SK-N-SH (cell line): Measurements from ENCODE around the gene GSK3B. TPM values are rescaled to one million over a fixed set of nuclear protein-coding genes. Genes with fewer than 3 reads are reported as not detected.
"Not testable (repeated sequence)": the region's sequence is repeated elsewhere in the genome, so short reads cannot be mapped to it uniquely, and the experiment has no call there.

Experiments used
- CTCF ChIA-PET: fragments of 300-600, 350-600 bp; formaldehyde crosslinking; extraction: SDS; loops from one replicate; lab custom pipeline; 2021; lab: Yijun Ruan, JAX
- POLR2A ChIA-PET: fragments of 350-600 bp; sonication (Branson Sonifier 250); formaldehyde crosslinking; extraction: SDS; loops from one replicate; lab custom pipeline; 2020; ENCODE audit warnings: antibody characterized with exemption, inconsistent platforms; lab: Yijun Ruan, JAX
- DNase-seq: peaks from one replicate; pipeline ENCODE4 v3.0.0; 2012
- H2AFZ ChIP-seq: fragments of 200-600 bp; sonication (generic); 2 replicates; pipeline ENCODE4 v1.8.1; 2016; ENCODE audit warnings: antibody characterized with exemption, mild to moderate bottlenecking, low read depth
- H3F3A ChIP-seq: fragments of 200-600 bp; sonication (generic); replicated peaks from 2 replicates; pipeline ENCODE3; 2016; ENCODE audit warnings: antibody characterized with exemption, mild to moderate bottlenecking; ENCODE audit not compliant: insufficient read depth
- H3K27ac ChIP-seq, 2 experiments: fragments of 200-500 bp in 1 of 2; fragments of 200-600 bp in 1 of 2; sonication (Bioruptor generic) in 1 of 2; sonication (generic), shearing (Covaris generic) in 1 of 2; 2 replicates each; pipeline versions ENCODE4 v1.5.1 to v1.6.1; 2014 to 2016; ENCODE audit warnings: low read depth in 2 of 2, inconsistent platforms in 1 of 2, low read length in 1 of 2, mild to moderate bottlenecking in 1 of 2, mixed read lengths in 1 of 2
- H3K27me3 ChIP-seq: fragments of 200-600 bp; sonication (generic), shearing (Covaris generic); 2 replicates; pipeline ENCODE4 v1.6.1; 2016; ENCODE audit warnings: mixed run types; ENCODE audit not compliant: insufficient read depth
- H3K36me3 ChIP-seq, 2 experiments: fragments of 200-500 bp in 1 of 2; fragments of 200-600 bp in 1 of 2; sonication (Bioruptor generic) in 1 of 2; sonication (generic) in 1 of 2; replicated peaks in 1 of 2; 2 replicates each; pipeline versions ENCODE3 to v1.5.1; 2014 to 2016; ENCODE audit warnings: low read length in 1 of 2, mild to moderate bottlenecking in 1 of 2; ENCODE audit not compliant: insufficient read depth in 2 of 2, control insufficient read depth in 1 of 2
- H3K4me1 ChIP-seq, 2 experiments: fragments of 200-500 bp in 1 of 2; fragments of 200-600 bp in 1 of 2; sonication (Bioruptor generic) in 1 of 2; sonication (generic), shearing (Covaris generic) in 1 of 2; 2 replicates each; pipeline versions ENCODE4 v1.5.1 to v1.6.1; 2014 to 2016; ENCODE audit warnings: low read depth in 1 of 2, low read length in 1 of 2, mixed run types in 1 of 2; ENCODE audit not compliant: insufficient read depth in 2 of 2, control insufficient read depth in 1 of 2
- H3K4me2 ChIP-seq: fragments of 200-600 bp; sonication (generic), shearing (Covaris generic); 2 replicates; pipeline ENCODE4 v1.6.1; 2017; ENCODE audit warnings: mixed run types
- H3K4me3 ChIP-seq, 2 experiments: fragments of 200-500 bp in 1 of 2; fragments of 200-600 bp in 1 of 2; sonication (Bioruptor generic) in 1 of 2; sonication (generic), shearing (Covaris generic) in 1 of 2; 2 replicates each; pipeline versions ENCODE4 v1.5.1 to v1.8.1; 2014 to 2016; ENCODE audit warnings: low read depth in 2 of 2, inconsistent platforms in 1 of 2, low read length in 1 of 2, mild to moderate bottlenecking in 1 of 2, mixed read lengths in 1 of 2, moderate library complexity in 1 of 2
- H3K79me2 ChIP-seq: fragments of 200-600 bp; sonication (generic); 2 replicates; pipeline ENCODE4 v1.8.1; 2017; ENCODE audit warnings: mild to moderate bottlenecking; ENCODE audit not compliant: insufficient read depth
- H3K9ac ChIP-seq: fragments of 200-600 bp; sonication (generic); 2 replicates; pipeline ENCODE4 v1.6.1; 2017; ENCODE audit warnings: mixed run types
- H3K9me2 ChIP-seq: fragments of 200-600 bp; sonication (generic); 2 replicates; pipeline ENCODE4 v1.6.1; 2017; ENCODE audit warnings: mixed run types
- H3K9me3 ChIP-seq: fragments of 200-600 bp; sonication (generic); 2 replicates; pipeline ENCODE4 v1.6.1; 2017; ENCODE audit warnings: mixed run types, mild to moderate bottlenecking, moderate library complexity
- H4K20me1 ChIP-seq: fragments of 200-600 bp; sonication (generic); 2 replicates; pipeline ENCODE4 v1.6.1; 2017; ENCODE audit warnings: mild to moderate bottlenecking, mixed run types; ENCODE audit not compliant: insufficient read depth
- CHD2 ChIP-seq: fragments of 150-350 bp; IDR thresholded peaks from 2 replicates; pipeline ENCODE4 v1.6.1; 2018; ENCODE audit warnings: low read length; ENCODE audit not compliant: partially characterized antibody
- EZH2phosphoT487 ChIP-seq: fragments of 200-600 bp; sonication (generic); IDR thresholded peaks from 2 replicates; pipeline ENCODE4 v1.6.1; 2017; ENCODE audit warnings: low read depth, mixed run types, mild to moderate bottlenecking, antibody characterized with exemption, moderate library complexity, borderline replicate concordance
- RAD21 ChIP-seq: IDR thresholded peaks from 2 replicates; pipeline ENCODE4 v1.6.1; 2012; ENCODE audit warnings: mild to moderate bottlenecking, low read length
- RCOR1 ChIP-seq: fragments of 150-350 bp; IDR thresholded peaks from 2 replicates; pipeline ENCODE4 v1.6.1; 2017; ENCODE audit warnings: antibody characterized with exemption, low read length
- RFX5 ChIP-seq: IDR thresholded peaks from 2 replicates; pipeline ENCODE4 v1.6.1; 2012; ENCODE audit warnings: mild to moderate bottlenecking, improper control_type of control experiment, low read length
- SMC3 ChIP-seq: IDR thresholded peaks from 2 replicates; pipeline ENCODE4 v1.6.1; 2012; ENCODE audit warnings: low read depth, low read length, improper control_type of control experiment
- TCF12 ChIP-seq: IDR thresholded peaks from 2 replicates; pipeline ENCODE4 v1.4.0; 2012
- YY1 ChIP-seq: IDR thresholded peaks from 2 replicates; pipeline ENCODE4 v1.4.0; 2012; ENCODE audit warnings: low read depth, mild to moderate bottlenecking
- WGBS: methylation state at CpG from one replicate; pipeline ENCODE4 v1.1.6; 2017; ENCODE audit warnings: low lambda C conversion rate; 5-methylcytosine and 5-hydroxymethylcytosine counted together
- polyA plus RNA-seq, 3 experiments: library from polyadenylated mRNA; depleted of rRNA; stranded (reverse); fragments of >200 nt; gene quantifications; 2 replicates each; pipeline ENCODE4 v1.2.3, GENCODE V29; 2012
- TF ChIP-seq, protein P1 (sequence below): IDR thresholded peaks from 2 replicates; pipeline ENCODE4 v1.4.0; 2012; ENCODE audit warnings: low read depth, borderline replicate concordance
- TF ChIP-seq, protein P2 (sequence below): fragments of 150-350 bp; IDR thresholded peaks from 2 replicates; pipeline ENCODE4 v1.6.1; 2016; ENCODE audit warnings: mild to moderate bottlenecking, low read depth, low read length
- TF ChIP-seq, protein P3 (sequence below): fragments of 200-600 bp; sonication (generic); IDR thresholded peaks from 2 replicates; pipeline ENCODE4 v1.6.1; 2017; ENCODE audit warnings: antibody characterized with exemption, mild to moderate bottlenecking, moderate library complexity

GSK3B gene
- polyA plus RNA-seq, 1 of the 3 experiments (the other 2 are of a cell fraction), result 15.9 TPM

DNA sequence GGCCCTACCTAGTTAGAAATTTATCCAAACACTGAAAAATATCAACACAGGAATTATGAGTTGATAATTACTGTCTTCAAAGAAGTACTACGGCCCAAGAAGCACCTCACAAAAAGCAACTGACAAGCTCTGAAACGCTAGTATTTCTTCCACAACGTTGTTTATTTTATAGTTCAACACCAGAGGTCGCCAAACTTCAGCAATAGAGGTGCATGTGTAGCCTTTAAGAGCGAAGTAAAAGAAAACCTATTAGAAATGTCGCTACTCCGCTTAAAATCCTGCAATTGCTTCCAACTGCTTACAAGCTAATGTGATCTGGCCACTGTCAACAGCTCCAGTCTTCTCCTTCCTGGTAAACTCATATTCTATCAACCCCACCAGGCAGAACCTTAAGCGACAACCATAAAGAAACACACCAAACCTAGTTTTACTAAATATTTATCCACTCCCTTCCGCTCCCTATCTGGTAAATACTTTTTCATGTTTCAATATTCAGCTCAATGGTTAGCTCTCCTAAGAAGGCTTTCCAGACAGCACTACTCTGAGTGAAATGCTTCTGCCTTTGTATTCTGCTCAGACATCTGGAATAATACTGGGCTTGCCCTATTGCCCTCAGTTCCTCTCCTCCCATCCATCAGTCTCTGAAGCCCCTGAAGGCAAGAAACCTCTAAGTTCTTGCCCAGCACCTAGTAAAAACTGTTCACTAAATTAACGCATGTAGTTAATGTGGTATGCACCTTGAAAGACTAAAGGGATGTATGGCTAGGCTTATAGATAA lies 202.1 kb downstream of the GSK3B start:
- Histone ChIP-seq H3K9ac (no peak overlapping the region), H3K9me3 (no peaks in the 10 kb centered on the region), H3K79me2 (no peaks in the 10 kb centered on the region), H3K36me3 (peaks cover 18 to 46% of the 10 kb centered on the region in 2 experiments), H2AFZ (no peak overlapping the region), H4K20me1 (no peaks in the 10 kb centered on the region), H3K27me3 (no peaks in the 10 kb centered on the region), H3F3A (peaks cover 18% of the 10 kb centered on the region), H3K9me2 (no peaks in the 10 kb centered on the region), H3K4me1 (no peaks in the 10 kb centered on the region; a peak in 1 of 4 replicates), H3K4me2 (0 out of 2 replicates have a peak overlapping the region, but pooled peaks have one; percentile 8), H3K27ac (no peak overlapping the region), H3K4me3 (no peak overlapping the region; a peak in 1 of 4 replicates)
- ChIA-PET CTCF (interaction anchor here (0.6 to 4.2 kb wide), 66 partner anchors 9 to 675 kb away, joined by 3 to 37 read pairs (median 4); partner anchors contain the start of genes GPR156 and GSK3B), POLR2A (interaction anchor here (1.8 kb wide), 1 partner anchor 202 kb away, joined by 9 read pairs; the partner anchor contains the start of gene GSK3B)
- peak; percentile 23 for DNase-seq
- 53% methylated on average over 10 of the region's 10 CpGs for WGBS
- TF ChIP-seq CHD2 (peak; percentile 38), SMC3 (peak; percentile 90), YY1 (no peak), RCOR1 (0 out of 2 replicates have a peak, but pooled peaks have one; percentile 14), RFX5 (0 out of 2 replicates have a peak, but pooled peaks have one; percentile 26), TCF12 (no peak), EZH2phosphoT487 (no peak), RAD21 (peak; percentile 97)
- TF ChIP-seq, protein P1, sequence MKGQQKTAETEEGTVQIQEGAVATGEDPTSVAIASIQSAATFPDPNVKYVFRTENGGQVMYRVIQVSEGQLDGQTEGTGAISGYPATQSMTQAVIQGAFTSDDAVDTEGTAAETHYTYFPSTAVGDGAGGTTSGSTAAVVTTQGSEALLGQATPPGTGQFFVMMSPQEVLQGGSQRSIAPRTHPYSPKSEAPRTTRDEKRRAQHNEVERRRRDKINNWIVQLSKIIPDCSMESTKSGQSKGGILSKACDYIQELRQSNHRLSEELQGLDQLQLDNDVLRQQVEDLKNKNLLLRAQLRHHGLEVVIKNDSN, result no peak
- TF ChIP-seq, protein P2, sequence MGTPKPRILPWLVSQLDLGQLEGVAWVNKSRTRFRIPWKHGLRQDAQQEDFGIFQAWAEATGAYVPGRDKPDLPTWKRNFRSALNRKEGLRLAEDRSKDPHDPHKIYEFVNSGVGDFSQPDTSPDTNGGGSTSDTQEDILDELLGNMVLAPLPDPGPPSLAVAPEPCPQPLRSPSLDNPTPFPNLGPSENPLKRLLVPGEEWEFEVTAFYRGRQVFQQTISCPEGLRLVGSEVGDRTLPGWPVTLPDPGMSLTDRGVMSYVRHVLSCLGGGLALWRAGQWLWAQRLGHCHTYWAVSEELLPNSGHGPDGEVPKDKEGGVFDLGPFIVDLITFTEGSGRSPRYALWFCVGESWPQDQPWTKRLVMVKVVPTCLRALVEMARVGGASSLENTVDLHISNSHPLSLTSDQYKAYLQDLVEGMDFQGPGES, result no peak
- TF ChIP-seq, protein P3, sequence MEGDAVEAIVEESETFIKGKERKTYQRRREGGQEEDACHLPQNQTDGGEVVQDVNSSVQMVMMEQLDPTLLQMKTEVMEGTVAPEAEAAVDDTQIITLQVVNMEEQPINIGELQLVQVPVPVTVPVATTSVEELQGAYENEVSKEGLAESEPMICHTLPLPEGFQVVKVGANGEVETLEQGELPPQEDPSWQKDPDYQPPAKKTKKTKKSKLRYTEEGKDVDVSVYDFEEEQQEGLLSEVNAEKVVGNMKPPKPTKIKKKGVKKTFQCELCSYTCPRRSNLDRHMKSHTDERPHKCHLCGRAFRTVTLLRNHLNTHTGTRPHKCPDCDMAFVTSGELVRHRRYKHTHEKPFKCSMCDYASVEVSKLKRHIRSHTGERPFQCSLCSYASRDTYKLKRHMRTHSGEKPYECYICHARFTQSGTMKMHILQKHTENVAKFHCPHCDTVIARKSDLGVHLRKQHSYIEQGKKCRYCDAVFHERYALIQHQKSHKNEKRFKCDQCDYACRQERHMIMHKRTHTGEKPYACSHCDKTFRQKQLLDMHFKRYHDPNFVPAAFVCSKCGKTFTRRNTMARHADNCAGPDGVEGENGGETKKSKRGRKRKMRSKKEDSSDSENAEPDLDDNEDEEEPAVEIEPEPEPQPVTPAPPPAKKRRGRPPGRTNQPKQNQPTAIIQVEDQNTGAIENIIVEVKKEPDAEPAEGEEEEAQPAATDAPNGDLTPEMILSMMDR, result peak; percentile 80

DNA sequence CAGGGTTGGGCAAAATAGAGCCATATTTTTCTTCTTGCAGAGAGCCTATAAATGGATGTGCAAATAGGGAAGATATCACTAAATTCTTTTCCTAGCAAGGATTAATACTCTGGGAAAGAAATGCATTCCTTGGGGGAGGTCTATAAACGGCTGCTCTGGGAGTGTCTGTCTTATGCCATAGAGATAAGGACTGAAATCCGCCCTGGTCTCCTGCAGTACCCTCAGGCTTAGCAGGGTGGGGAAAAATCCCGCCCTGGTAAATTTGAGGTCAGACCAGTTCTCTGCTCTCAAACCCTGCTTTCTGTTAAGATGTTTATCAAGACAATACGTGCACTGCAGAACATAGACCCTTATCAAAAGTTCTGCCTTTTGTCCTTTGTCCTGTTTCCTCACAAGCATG lies 205.6 kb downstream of the GSK3B start:
- H3K4me3 ChIP-seq, H3K9me3 ChIP-seq, H3K9me2 ChIP-seq, DNase-seq, H3K27me3 ChIP-seq, H3K27ac ChIP-seq, POLR2A ChIA-PET, H2AFZ ChIP-seq, H3K9ac ChIP-seq, H3K4me2 ChIP-seq, H4K20me1 ChIP-seq, H3K4me1 ChIP-seq: not testable (repeated sequence)
- CTCF ChIA-PET, result interaction anchor here (0.7 kb wide), 1 partner anchor 67 kb away, joined by 4 read pairs; no protein-coding TSS in a partner anchor
- Histone ChIP-seq H3F3A (peaks cover 13% of the 10 kb centered on the region), H3K36me3 (peaks cover 13 to 44% of the 10 kb centered on the region in 2 experiments), H3K79me2 (peaks cover 19% of the 10 kb centered on the region)
- 91% methylated on average over 3 of the region's 4 CpGs for WGBS
